Loucy (cell line): ENCODE measurements around the gene CALHM2.

ENCODE experiments used
- H2AFZ ChIP-seq: fragments of 200-600 bp; sonication (generic); 2 replicates; pipeline ENCODE4 v1.6.0; 2016; ENCODE audit warnings: antibody characterized with exemption, mild to moderate bottlenecking, low read length, moderate library complexity
- H3F3A ChIP-seq: fragments of 200-600 bp; 2 replicates; pipeline ENCODE4 v1.6.0; 2016; ENCODE audit warnings: antibody characterized with exemption, low read depth, mild to moderate bottlenecking
- H3K27me3 ChIP-seq: fragments of 200-600 bp; sonication (generic); 2 replicates; pipeline ENCODE4 v1.6.1; 2014; ENCODE audit warnings: low read length, mild to moderate bottlenecking; ENCODE audit not compliant: insufficient read depth, poor library complexity, severe bottlenecking
- H3K36me3 ChIP-seq: fragments of 200-600 bp; sonication (generic); 2 replicates; pipeline ENCODE4 v1.6.1; 2016; ENCODE audit warnings: low read length; ENCODE audit not compliant: insufficient read depth
- H3K4me1 ChIP-seq: fragments of 200-600 bp; sonication (generic); 2 replicates; pipeline ENCODE4 v1.5.1; 2014; ENCODE audit warnings: low read length, mild to moderate bottlenecking; ENCODE audit not compliant: insufficient read depth, poor library complexity, severe bottlenecking
- H3K4me2 ChIP-seq: fragments of 200-600 bp; sonication (generic); 2 replicates; pipeline ENCODE4 v1.6.0; 2014; ENCODE audit warnings: antibody characterized with exemption, low read length, low read depth, mild to moderate bottlenecking; ENCODE audit not compliant: poor library complexity, severe bottlenecking
- H3K4me3 ChIP-seq: fragments of 200-600 bp; sonication (generic); 2 replicates; pipeline ENCODE4 v1.5.1; 2014; ENCODE audit warnings: low read length, mild to moderate bottlenecking, mixed read lengths; ENCODE audit not compliant: poor library complexity, severe bottlenecking
- H3K79me2 ChIP-seq: fragments of 200-600 bp; sonication (generic); 2 replicates; pipeline ENCODE4 v1.6.1; 2014; ENCODE audit warnings: low read length; ENCODE audit not compliant: insufficient read depth
- H3K9ac ChIP-seq: fragments of 200-600 bp; sonication (generic); 2 replicates; pipeline ENCODE4 v1.6.0; 2014; ENCODE audit warnings: mild to moderate bottlenecking, low read depth, low read length, moderate library complexity; ENCODE audit not compliant: poor library complexity, severe bottlenecking
- H3K9me2 ChIP-seq: fragments of 200-600 bp; sonication (generic); replicated peaks from 2 replicates; pipeline ENCODE4 v1.6.1; 2016; ENCODE audit warnings: low read depth, low read length, mixed read lengths
- H3K9me3 ChIP-seq: fragments of 200-600 bp; sonication (generic); 2 replicates; pipeline ENCODE4 v1.6.1; 2014; ENCODE audit warnings: mild to moderate bottlenecking, antibody characterized with exemption, low read length, low read depth; ENCODE audit not compliant: insufficient read depth
- H4K20me1 ChIP-seq: fragments of 200-600 bp; sonication (generic); 2 replicates; pipeline ENCODE4 v1.6.0; 2014; ENCODE audit warnings: antibody characterized with exemption, low read length, mild to moderate bottlenecking; ENCODE audit not compliant: insufficient read depth, poor library complexity, severe bottlenecking
- CTCF ChIP-seq: fragments of 200-600 bp; sonication (generic); conservative IDR thresholded peaks from 2 replicates; pipeline ENCODE4 v1.5.1; 2014; ENCODE audit warnings: mild to moderate bottlenecking, antibody characterized with exemption, low read length
- EZH2phosphoT487 ChIP-seq: fragments of 200-600 bp; IDR thresholded peaks from 2 replicates; pipeline ENCODE4 v1.6.1; 2018; ENCODE audit warnings: antibody characterized with exemption, mild to moderate bottlenecking, moderate library complexity, borderline replicate concordance

The CALHM2 gene

DNA sequence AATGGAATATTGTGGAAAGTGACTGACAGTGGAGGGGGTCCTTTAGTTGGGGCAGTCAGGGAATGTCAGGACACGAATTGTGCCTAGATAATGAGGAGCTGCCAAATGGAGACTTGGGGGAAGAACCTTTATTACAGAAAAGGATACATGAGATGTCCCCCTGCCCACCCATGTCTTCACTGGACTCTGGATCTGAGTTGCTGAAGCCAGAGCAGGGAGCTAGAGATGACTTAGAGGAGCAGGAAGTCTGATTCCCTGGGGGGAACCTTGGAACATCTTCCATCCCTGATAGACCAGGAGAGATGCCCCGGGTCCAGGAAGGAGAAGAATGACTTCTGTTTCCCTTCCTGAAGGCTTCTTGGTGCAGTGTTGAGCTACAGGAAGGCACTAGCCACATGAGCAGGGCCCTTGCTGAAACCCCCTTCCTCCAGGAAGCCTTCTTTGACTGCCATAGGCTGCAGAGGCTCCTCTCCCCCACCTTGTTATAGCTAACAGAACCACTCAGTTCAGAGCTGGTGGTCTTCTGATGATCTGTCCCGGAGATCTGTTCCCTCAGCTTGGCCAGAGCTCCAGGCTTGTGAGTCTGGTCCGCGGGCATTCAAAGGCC, 40.6 kb upstream of the CALHM2 start:
- peaks cover 26% of the 10 kb centered on the region for H3K27me3 ChIP-seq
- no peak overlapping the region for H3K4me2 ChIP-seq
- no peaks in the 10 kb centered on the region for H3K79me2 ChIP-seq
- no peaks in the 10 kb centered on the region for H4K20me1 ChIP-seq
- no peak overlapping the region for H3K4me3 ChIP-seq
- H3K36me3 ChIP-seq: no peaks in the 10 kb centered on the region
- H3K9me3 ChIP-seq: no peaks in the 10 kb centered on the region
- no peak overlapping the region for H3K9ac ChIP-seq
- H3K9me2 ChIP-seq: no peaks in the 10 kb centered on the region
- H3F3A ChIP-seq: no peaks in the 10 kb centered on the region
- TF ChIP-seq CTCF (no peak), EZH2phosphoT487 (no peak)
- H3K4me1 ChIP-seq: peaks cover 9% of the 10 kb centered on the region
- H2AFZ ChIP-seq: no peak overlapping the region

GRCh38 chr10:103491729-103492364, 39.7 kb upstream of the CALHM2 start:
- Histone ChIP-seq H4K20me1 (no peaks in the 10 kb centered on the region), H3K9ac (no peak overlapping the region), H3K9me2 (no peaks in the 10 kb centered on the region), H3K4me1 (peaks cover 9% of the 10 kb centered on the region), H3K27me3 (peaks cover 26% of the 10 kb centered on the region), H3K79me2 (no peaks in the 10 kb centered on the region), H3K9me3 (no peaks in the 10 kb centered on the region), H3K4me3 (no peak overlapping the region), H3F3A (no peaks in the 10 kb centered on the region), H3K36me3 (no peaks in the 10 kb centered on the region), H3K4me2 (no peak overlapping the region), H2AFZ (no peak overlapping the region)
- TF ChIP-seq EZH2phosphoT487 (no peak), CTCF (no peak)

- Histone ChIP-seq H4K20me1 (no peaks in the 10 kb centered on the region), H2AFZ (no peak overlapping the region), H3K4me3 (no peak overlapping the region), H3K4me2 (peak overlapping the region; percentile 1), H3K79me2 (no peaks in the 10 kb centered on the region), H3K27me3 (peaks cover 26% of the 10 kb centered on the region), H3K9ac (no peak overlapping the region), H3K9me2 (no peaks in the 10 kb centered on the region), H3K4me1 (peaks cover 9% of the 10 kb centered on the region), H3F3A (no peaks in the 10 kb centered on the region), H3K9me3 (no peaks in the 10 kb centered on the region), H3K36me3 (no peaks in the 10 kb centered on the region)
- TF ChIP-seq CTCF: no peak
- TF ChIP-seq EZH2phosphoT487: no peak
Measured at GRCh38 chr10:103490986-103491314, 38.8 kb upstream of the CALHM2 start.
